Adrenal gland (tissue), 5 donors: ENCODE data around the gene KLK2.

Experiments used
- CTCF ChIP-seq, 6 experiments: fragments of 450-650 bp in 4 of 6; fragments of 200-600 bp in 2 of 6; sonication (generic) in 1 of 6; IDR thresholded peaks; 1 replicate in 5 of 6; 2 replicates in 1 of 6; pipeline versions ENCODE4 v1.5.1 to v1.8.0; 2016 to 2021; ENCODE audit warnings: antibody characterized with exemption in 6 of 6, mild to moderate bottlenecking in 2 of 6, moderate library complexity in 1 of 6
- POLR2A ChIP-seq, 2 donors: fragments of 450-650 bp; IDR thresholded peaks; one replicate each; pipeline ENCODE4 v1.6.1; 2017; ENCODE audit warnings: antibody characterized with exemption in 2 of 2, mild to moderate bottlenecking in 2 of 2, moderate library complexity in 1 of 2
- donor health status: DM: no; HTN: no; CAD: no.

- no peak for TF ChIP-seq CTCF (IDR thresholded peaks at IDR 0.05)
- no peak for TF ChIP-seq POLR2A (IDR thresholded peaks at IDR 0.05)
Measured at GRCh38 chr19:50861496-50862286, 11.5 kb upstream of the KLK2 start.
